HL-60/S4 treated with retinoic acid at 250 ng/mL for 4 days and 3 days (cell line): ENCODE data around the gene ALDH3A1.

Experiments
- in situ Hi-C: fragments of 300-500 bp; cut with MboI; formaldehyde crosslinking; loops from 2 replicates; pipeline ENCODE4 v1.7.0; 2022; ENCODE audit warnings: low sequenced_read_pairs

Gene ALDH3A1

DNA sequence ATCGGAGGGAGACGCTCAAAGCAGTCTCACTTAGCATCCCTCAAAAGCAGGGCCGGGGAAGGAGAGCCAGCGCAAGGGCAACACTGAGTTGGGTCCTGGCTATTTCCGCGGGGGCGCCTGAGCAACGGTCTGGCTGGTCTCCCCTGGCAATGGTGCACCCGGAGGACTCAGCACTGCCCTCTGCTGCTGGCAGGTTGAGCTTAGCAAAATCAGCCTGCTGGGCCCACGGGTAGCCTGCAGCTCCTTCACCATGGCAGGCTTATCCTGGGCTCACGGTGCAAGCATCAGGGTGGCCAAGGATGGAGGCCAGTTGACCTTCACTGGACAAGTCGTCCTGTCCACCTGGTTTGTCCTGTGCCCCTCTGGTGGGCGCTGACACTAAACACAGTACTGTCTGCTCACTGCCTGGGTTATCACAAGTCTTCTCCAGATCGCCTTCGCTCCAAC, 14.4 kb upstream of the ALDH3A1 start:
- in situ Hi-C loops, result loop anchor here (25.0 kb wide), 1 partner anchor 400 kb away; the partner anchor contains the start of gene B9D1

DNA sequence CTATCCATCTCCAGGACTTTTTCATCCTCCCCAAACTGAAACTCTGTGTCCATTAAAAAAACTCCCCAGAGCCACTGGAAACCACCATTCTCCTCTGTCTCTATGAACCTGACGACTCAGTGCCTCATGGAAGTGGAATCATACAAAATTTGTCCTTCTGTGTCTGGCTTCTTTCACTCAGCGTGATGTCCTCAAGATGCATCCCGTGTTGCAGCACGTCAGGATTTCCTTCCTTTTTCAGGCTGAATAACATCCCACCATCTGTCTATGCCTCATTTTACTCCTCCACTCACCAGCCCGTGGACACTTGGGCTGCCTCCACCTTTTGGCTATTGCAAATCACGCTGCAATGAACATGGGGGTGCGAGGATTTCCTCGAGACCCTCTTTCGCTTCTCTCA, 12.6 kb upstream of the ALDH3A1 start:
- in situ Hi-C loops, result loop anchor here (25.0 kb wide), 1 partner anchor 398 kb away; the partner anchor contains the start of gene B9D1

- in situ Hi-C loops, result loop anchor here (25.0 kb wide), 1 partner anchor 398 kb away; the partner anchor contains the start of gene B9D1
Measured at GRCh38 chr17:19759568-19760549, 11.8 kb upstream of the ALDH3A1 start.

DNA sequence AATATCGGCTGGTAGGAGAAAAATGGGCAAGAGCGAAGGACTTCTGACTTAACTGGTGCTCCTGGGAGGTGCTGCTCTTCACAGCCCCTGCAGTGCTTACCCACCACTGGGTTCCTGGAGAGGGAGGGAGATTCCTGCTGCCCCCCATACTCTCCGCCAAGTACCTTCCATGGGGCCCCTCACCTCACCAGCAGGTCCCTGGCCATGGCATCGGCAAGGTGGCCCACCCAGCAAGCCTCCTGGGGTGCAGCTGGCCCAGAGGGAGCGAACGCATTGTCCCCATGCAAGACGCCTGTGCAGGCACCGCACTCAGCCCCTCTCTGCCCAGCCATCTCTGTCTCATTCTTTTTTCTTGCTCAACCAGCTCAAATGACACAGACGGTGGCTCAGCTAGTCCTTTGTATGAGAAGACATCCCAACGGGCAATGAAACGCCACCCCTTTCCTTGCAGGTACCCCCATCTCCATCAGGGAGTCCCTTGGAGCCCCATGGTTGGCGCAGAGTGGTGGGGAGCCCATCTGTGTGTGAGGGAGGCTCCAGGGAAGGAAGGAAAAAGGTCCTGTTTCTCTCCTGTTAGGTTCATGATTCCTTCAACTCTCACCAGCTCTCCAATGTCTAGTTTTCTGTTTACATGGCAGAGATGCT, 9.6 kb upstream of the ALDH3A1 start:
- in situ Hi-C loops, result loop anchor here (25.0 kb wide), 1 partner anchor 395 kb away; the partner anchor contains the start of gene B9D1

- in situ Hi-C loops, result loop anchor here (25.0 kb wide), 1 partner anchor 394 kb away; the partner anchor contains the start of gene B9D1
Measured at GRCh38 chr17:19756546-19756945, 8.4 kb upstream of the ALDH3A1 start.

- in situ Hi-C loops, result loop anchor here (25.0 kb wide), 1 partner anchor 394 kb away; the partner anchor contains the start of gene B9D1
Measured at GRCh38 chr17:19755821-19756510, 7.9 kb upstream of the ALDH3A1 start.

DNA sequence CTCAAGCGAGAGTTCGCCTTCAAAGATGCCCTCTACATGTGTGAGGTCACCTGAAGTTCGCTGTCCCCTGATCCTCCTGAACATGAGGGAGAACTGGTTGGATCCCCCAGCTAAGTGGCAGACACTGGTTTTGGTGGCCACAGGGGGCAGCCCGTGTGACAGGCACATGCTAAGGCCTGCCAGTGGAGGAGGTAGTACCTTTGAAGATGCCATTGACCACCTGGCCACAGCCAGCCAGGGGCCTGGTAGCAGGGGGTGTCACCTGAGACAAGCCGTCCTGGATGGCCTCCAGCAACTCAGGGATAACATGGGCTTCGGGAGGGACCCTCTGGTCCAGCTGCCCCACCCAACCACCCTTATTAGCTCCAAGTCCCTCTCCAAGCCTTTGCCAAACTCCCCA, 7.3 kb upstream of the ALDH3A1 start:
- in situ Hi-C loops, result loop anchor here (25.0 kb wide), 1 partner anchor 393 kb away; the partner anchor contains the start of gene B9D1

DNA sequence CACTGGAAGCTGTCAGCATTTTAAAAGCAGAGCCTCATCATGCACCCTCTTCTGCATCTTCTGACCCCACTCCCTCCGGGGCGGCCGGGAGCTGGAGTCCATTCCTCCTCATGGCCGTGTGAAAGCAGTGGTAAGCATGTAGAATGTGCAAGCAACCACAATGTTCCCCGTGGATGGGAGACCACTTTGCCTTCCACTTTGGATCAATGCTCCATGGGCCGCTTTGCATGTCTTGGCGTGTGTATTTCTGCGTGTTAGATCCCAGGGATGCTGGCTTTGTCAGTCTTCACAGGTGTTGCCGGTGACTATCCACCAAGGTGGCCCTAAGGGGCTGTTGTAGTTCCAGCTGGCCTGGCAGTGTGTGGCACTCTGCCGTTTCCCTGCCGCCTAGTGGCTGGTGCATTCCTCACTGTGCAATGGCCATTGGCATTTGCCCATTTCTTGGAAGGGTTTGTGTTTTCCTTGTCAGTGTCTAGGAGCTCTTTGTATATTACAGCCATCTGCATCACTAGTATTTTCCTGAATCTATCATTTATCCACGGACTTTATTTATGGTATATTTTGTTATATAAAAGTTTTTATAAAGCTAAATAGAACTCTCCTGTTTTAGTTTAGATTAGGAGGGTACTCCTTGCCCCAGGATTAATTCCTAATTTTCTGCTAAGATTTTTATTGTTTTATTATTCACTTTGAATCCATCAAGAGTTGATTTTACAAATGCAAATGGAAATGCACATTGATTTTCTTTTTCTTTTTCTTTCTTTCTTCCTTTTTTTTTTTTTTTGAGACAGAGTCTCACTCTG, 5.8 kb upstream of the ALDH3A1 start:
- in situ Hi-C loops, result loop anchor here (25.0 kb wide), 1 partner anchor 392 kb away; the partner anchor contains the start of gene B9D1

DNA sequence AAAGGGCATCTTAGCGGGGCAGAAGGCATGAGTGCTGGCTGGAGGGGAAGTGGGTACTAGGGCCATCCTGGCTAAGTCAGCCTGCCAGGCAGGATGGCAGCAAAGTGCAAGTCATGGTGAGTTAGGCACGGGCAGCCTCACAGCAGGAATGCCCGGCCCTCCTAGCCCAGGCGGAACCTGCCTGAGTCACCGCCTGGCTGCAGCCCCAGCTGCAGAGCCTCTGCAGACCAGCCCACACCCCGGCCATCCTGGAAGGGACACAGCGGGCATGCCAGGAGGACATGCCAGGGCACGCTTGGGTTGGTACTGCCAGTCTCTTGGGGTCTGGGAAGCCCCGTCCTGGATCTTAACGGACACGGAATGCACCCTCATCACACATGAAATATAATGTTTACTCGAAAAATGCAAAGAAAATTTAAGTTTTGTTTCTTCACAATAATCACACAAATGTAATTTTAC, 5.0 kb upstream of the ALDH3A1 start:
- in situ Hi-C loops, result loop anchor here (25.0 kb wide), 1 partner anchor 391 kb away; the partner anchor contains the start of gene B9D1

DNA sequence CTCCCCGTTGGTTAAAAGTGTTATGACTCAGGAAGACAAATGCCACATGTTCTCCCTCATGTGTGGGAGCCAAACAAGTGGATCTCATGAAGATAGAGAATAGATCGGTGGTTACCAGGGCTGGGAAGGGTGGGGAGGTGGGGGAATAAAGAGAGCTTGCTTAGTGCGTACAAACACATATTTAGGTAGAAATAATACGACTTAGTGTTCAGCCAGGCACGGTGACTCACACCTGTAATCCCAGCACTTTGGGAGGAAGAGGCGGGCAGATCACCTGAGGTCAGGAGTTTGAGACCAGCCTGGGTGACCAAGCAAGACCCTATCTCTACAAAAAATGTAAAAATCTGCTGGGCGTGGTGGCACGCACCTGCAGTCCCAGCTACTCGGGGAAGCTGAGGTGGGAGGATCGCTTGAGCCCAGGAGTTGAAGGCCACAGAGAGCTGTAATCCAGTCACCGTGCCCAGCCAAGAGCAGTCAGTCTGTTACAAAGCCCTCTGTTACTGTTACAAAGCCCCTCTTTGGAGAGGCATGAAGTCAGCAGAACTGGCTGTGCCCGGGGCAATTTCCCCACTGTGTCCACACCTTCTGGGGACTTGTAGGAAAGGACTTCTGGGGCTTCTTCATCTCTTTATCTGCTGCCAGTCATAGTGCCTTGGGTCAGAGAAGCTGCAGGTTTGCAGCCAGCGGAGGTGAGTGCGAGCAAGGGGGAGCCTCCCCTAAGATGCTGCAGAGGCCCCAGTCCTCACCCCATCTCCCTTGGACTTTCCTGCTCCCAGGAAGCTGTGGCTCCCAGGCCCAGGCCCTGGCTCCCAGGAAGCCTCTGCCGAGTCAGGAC, 4.3 kb upstream of the ALDH3A1 start:
- in situ Hi-C loops, result loop anchor here (25.0 kb wide), 1 partner anchor 390 kb away; the partner anchor contains the start of gene B9D1

- in situ Hi-C loops, result loop anchor here (25.0 kb wide), 1 partner anchor 389 kb away; the partner anchor contains the start of gene B9D1
Measured at GRCh38 chr17:19750835-19751234, 2.7 kb upstream of the ALDH3A1 start.

DNA sequence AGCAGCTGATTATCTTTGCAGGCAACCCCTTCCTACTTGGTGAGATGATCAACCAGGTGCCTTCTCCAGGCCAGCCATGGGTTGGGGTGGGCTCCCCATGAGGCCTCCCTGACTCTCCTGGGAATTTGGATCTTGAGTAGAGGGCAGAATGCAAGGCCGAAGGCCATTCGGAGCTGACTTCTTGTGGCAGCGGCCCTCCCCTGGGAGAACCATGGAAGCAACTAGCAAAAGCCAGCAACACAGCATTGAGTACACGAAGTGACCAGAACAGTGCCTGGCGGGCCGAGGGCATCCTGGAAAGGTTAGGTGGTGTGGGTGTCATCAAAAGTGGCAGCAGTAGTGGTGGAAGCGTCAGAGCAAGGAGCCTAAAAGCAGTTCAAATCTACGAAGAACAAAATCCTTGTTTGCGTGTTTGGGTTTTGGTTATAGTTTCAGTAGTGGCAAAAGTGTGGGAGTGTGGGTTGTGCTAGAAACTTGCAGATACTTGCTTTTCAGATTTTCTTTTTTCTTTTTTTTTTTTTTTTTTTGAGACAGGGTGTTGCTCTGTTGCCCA, 2.0 kb upstream of the ALDH3A1 start:
- in situ Hi-C loops, result loop anchor here (25.0 kb wide), 1 partner anchor 388 kb away; the partner anchor contains the start of gene B9D1

GRCh38 chr17:19748807-19749193, 702 bp upstream of the ALDH3A1 start:
- in situ Hi-C loops, result loop anchor here (25.0 kb wide), 1 partner anchor 236 kb away; no protein-coding TSS in a partner anchor

GRCh38 chr17:19747159-19747719, 859 bp downstream of the ALDH3A1 start:
- in situ Hi-C loops, result loop anchor here (25.0 kb wide), 1 partner anchor 235 kb away; no protein-coding TSS in a partner anchor

DNA sequence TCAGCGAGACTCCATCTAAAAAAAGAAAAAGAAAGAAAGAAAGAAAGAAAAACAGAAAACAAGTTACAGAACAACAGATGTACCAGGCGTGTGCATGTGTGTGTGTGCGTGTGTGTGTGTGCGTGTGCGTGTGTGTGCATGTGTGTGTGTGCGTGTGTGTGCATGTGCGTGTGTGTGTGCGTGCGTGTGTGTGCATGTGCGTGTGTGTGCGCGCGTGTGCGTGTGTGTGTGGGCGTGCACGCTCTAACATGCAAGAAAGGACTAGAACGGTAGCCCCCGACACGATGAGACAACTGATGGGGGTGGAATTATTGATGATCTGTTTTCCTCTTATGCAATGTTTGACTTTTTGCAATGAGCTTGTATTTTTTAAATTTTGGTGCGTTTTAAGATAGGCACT, 1.6 kb downstream of the ALDH3A1 start:
- in situ Hi-C loops, result loop anchor here (25.0 kb wide), 1 partner anchor 234 kb away; no protein-coding TSS in a partner anchor

DNA sequence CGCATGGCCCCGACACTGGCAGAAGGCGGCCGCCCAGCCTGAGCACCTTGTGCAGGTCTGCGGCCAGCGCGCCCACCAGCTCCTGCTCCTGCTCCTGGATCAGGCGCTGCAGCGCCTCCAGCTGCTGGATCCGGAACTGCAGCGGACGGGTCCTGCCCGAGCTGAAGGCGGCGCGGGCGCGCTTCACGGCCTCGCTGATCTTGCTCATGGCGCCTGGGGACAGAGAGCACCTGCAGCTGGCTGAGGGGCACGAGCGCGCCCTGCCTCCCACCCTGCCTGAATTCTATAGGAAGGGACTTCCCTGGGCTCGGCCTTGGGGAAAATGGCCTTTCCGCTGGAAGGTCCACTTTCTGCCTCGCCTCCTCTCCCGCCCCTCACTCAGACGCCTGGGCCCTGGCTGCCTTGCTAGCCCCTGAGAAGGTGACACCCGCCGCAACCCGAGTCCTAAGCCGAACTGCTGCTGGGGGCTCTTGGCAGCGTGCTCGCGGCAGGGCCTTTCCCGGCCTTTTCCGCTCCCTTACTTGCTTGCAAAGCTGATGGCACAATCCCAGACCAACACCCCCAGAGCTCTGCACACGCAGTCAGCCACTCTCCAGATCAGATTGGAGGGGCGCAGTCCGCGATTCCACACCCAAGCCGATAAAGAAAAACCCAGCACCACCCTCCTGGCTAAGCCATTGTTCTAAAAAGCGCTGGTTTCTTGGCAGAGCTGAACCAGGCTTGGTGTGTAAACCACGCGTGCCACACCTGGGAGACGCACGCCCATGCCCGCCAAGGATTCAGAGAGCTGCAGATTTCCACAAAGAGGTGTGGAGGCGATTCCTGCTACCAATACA, 3.0 kb downstream of the ALDH3A1 start:
- in situ Hi-C loops, result loop anchor here (25.0 kb wide), 1 partner anchor 233 kb away; no protein-coding TSS in a partner anchor

DNA sequence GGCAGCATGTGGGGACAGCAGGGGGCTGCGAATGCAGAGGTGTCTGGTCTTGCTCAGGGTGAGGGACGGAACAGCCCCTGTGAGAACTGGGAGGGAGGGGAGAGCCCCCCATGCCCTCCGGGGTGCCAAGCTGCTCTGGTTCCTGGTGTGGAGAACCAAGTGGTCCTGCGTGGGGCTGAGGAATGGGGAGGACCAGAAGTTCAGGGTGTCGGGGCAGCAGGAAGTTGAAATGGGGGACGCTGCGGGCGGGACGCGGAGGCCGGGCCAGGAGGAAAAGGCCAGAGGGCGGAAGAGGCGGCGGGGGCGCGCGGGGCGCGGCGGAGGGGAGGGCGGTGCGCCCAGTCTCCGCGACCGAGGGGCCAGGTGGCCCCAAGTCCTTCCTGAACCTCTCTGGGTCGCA, 3.6 kb downstream of the ALDH3A1 start:
- in situ Hi-C loops, result loop anchor here (25.0 kb wide), 1 partner anchor 232 kb away; no protein-coding TSS in a partner anchor
